ENCODE data around the gene NHS.
"Not testable (repeated sequence)": the region's sequence is repeated elsewhere in the genome, so short reads cannot be mapped to it uniquely, and the experiment has no call there.

NHS gene

GRCh38 chrX:17552044-17552650, 177.1 kb downstream of the NHS start:
- DNase-seq: no peak

GRCh38 chrX:17553469-17553868, 178.5 kb downstream of the NHS start:
- DNase-seq: no peak

- DNase-seq: no peak
Measured at GRCh38 chrX:17553961-17554482, 179.0 kb downstream of the NHS start.

- DNase-seq: no peak
Measured at GRCh38 chrX:17554914-17555313, 179.9 kb downstream of the NHS start.

- DNase-seq: no peak
Measured at GRCh38 chrX:17555846-17556245, 180.8 kb downstream of the NHS start.

GRCh38 chrX:17559728-17560379, 184.9 kb downstream of the NHS start:
- no peak for DNase-seq

- DNase-seq: no peak
Measured at GRCh38 chrX:17560385-17560784, 185.4 kb downstream of the NHS start.

- no peak for DNase-seq
Measured at GRCh38 chrX:17563076-17563475, 188.1 kb downstream of the NHS start.

- no peak for DNase-seq
Measured at GRCh38 chrX:17563515-17563914, 188.5 kb downstream of the NHS start.

GRCh38 chrX:17564689-17565409, 189.8 kb downstream of the NHS start:
- DNase-seq: no peak

- no peak for DNase-seq
Measured at GRCh38 chrX:17566740-17567139, 191.7 kb downstream of the NHS start.

GRCh38 chrX:17567187-17567586, 192.2 kb downstream of the NHS start:
- DNase-seq: no peak

- no peak for DNase-seq
Measured at GRCh38 chrX:17567821-17568220, 192.8 kb downstream of the NHS start.

GRCh38 chrX:17568804-17569203, 193.8 kb downstream of the NHS start:
- not testable (repeated sequence) for DNase-seq

- no peak for DNase-seq
Measured at GRCh38 chrX:17579026-17579425, 204.0 kb downstream of the NHS start.

- no peak for DNase-seq
Measured at GRCh38 chrX:17580539-17581152, 205.6 kb downstream of the NHS start.

- no peak for DNase-seq
Measured at GRCh38 chrX:17581641-17582040, 206.6 kb downstream of the NHS start.

GRCh38 chrX:17584248-17584681, 209.3 kb downstream of the NHS start:
- DNase-seq: no peak

- no peak for DNase-seq
Measured at GRCh38 chrX:17585006-17585405, 210.0 kb downstream of the NHS start.

- DNase-seq: no peak
Measured at GRCh38 chrX:17587366-17587765, 212.4 kb downstream of the NHS start.

- no peak for DNase-seq
Measured at GRCh38 chrX:17588303-17588702, 213.3 kb downstream of the NHS start.

GRCh38 chrX:17590892-17591740, 216.1 kb downstream of the NHS start:
- DNase-seq: peak in 1 of 5 experiments; percentile 58

Data from T-helper 2 cell (primary cell).